ENCODE measurements around the gene ABI3BP.

DNA sequence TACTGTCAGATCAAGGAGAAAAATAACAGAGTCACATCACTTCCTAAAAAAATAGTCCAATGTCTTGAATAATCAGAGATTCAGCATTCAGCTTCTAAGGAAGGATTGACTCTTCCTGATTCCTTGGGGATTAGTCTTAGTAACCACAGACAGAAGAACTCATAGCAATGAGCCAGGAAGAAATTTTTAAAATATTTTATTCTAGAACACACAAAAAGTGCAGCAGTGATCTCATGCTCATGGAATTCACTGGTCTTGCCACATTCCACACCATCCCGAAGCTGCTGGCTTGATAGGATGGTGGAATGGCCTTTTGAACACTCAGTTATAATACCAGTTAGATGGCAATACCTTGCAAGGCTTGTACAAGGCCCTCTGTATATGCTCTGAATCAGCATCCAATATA, 43.0 kb upstream of the ABI3BP start:
- TF ChIP-seq, protein P1, sequence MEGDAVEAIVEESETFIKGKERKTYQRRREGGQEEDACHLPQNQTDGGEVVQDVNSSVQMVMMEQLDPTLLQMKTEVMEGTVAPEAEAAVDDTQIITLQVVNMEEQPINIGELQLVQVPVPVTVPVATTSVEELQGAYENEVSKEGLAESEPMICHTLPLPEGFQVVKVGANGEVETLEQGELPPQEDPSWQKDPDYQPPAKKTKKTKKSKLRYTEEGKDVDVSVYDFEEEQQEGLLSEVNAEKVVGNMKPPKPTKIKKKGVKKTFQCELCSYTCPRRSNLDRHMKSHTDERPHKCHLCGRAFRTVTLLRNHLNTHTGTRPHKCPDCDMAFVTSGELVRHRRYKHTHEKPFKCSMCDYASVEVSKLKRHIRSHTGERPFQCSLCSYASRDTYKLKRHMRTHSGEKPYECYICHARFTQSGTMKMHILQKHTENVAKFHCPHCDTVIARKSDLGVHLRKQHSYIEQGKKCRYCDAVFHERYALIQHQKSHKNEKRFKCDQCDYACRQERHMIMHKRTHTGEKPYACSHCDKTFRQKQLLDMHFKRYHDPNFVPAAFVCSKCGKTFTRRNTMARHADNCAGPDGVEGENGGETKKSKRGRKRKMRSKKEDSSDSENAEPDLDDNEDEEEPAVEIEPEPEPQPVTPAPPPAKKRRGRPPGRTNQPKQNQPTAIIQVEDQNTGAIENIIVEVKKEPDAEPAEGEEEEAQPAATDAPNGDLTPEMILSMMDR (conservative IDR thresholded peaks at IDR 0.05; ENCODE audit: low read length): no peak
- no peak for TF ChIP-seq EZH2phosphoT487 (IDR thresholded peaks at IDR 0.05; ENCODE audit: borderline replicate concordance)

Measured in Loucy (cell line).